ENCODE results near the gene CDC5L.

- TF ChIP-seq CTCF (IDR thresholded peaks at IDR 0.05; ENCODE audit: low read length) = no peak
- TF ChIP-seq EZH2 (IDR thresholded peaks at IDR 0.05; ENCODE audit: borderline replicate concordance, low read length) = no peak
These were observed 41.2 kb downstream of the CDC5L start for GRCh38 chr6:44428682-44429081.

Measured in OCI-LY1 (cell line).